HepG2 (cell line): ENCODE results near the gene KRT16. TPM values are rescaled to one million over a fixed set of nuclear protein-coding genes. Genes with fewer than 3 reads are reported as not detected.
"Not testable (repeated sequence)": the region's sequence is repeated elsewhere in the genome, so short reads cannot be mapped to it uniquely, and the experiment has no call there.

ENCODE experiments used
- ATAC-seq: fragments of 200-7000 bp; cut with Tn5 transposase; 3 replicates; pipeline ENCODE4 v1.9.1; 2020; ENCODE audit warnings: mild to moderate bottlenecking, moderate library complexity
- BruUV-seq: library from RNA; stranded (reverse); fragments of 400-500 nt; replicated peaks from 2 replicates; lab custom pipeline; 2021; lab: Mats Ljungman, UMichigan
- CTCF ChIA-PET: fragments of 300-600 bp; formaldehyde crosslinking; extraction: SDS; loops from one replicate; lab custom pipeline; 2021; ENCODE audit warnings: low total read pairs, inconsistent platforms, low intra/inter-chr PET ratio; lab: Yijun Ruan, JAX
- POLR2A ChIA-PET: fragments of 350-600 bp; sonication (Branson Sonifier 250); formaldehyde crosslinking; loops from one replicate; lab custom pipeline; 2020; ENCODE audit warnings: antibody characterized with exemption, inconsistent platforms; lab: Yijun Ruan, JAX
- DNase-seq: peaks from one replicate; pipeline ENCODE4 v3.0.0-alpha.2; 2015; ENCODE audit warnings: low spot score
- FAIRE-seq: peaks from 3 replicates; lab custom pipeline; 2011; peaks lifted over from hg19 to GRCh38; lab: Jason Lieb, UNC
- H2AFZ ChIP-seq: one replicate; pipeline ENCODE4 v1.6.1; 2011; ENCODE audit warnings: low read length, inconsistent platforms
- H3K27ac ChIP-seq: fragments of 300-600 bp; 3 replicates; pipeline ENCODE4 v1.8.0; 2011; ENCODE audit warnings: mixed run types, mild to moderate bottlenecking, mixed read lengths, low read length, inconsistent platforms; ENCODE audit not compliant: insufficient read depth; ENCODE audit errors: extremely low read length
- H3K27me3 ChIP-seq, 2 experiments: fragments of 200-600 bp in 1 of 2; 2 replicates in 1 of 2; 3 replicates in 1 of 2; pipeline versions ENCODE4 v1.6.0 to v1.8.0; 2011; ENCODE audit warnings: low read length in 2 of 2, mild to moderate bottlenecking in 2 of 2, moderate library complexity in 2 of 2, inconsistent platforms in 1 of 2; ENCODE audit not compliant: insufficient read depth in 2 of 2, control insufficient read depth in 1 of 2
- H3K36me3 ChIP-seq, 2 experiments: fragments of 200-600 bp in 1 of 2; replicated peaks in 1 of 2; 2 replicates in 1 of 2; 3 replicates in 1 of 2; pipeline versions ENCODE4 v1.5.1 to v1.8.0; 2011; ENCODE audit warnings: low read length in 2 of 2, inconsistent platforms in 1 of 2; ENCODE audit not compliant: insufficient read depth in 2 of 2, control insufficient read depth in 1 of 2
- H3K4me1 ChIP-seq: 2 replicates; pipeline ENCODE4 v1.5.1; 2012; ENCODE audit warnings: low read length, inconsistent platforms; ENCODE audit not compliant: insufficient read depth
- H3K4me2 ChIP-seq: 2 replicates; pipeline ENCODE4 v1.6.0; 2011; ENCODE audit warnings: low read depth, low read length, inconsistent platforms
- H3K4me3 ChIP-seq, 3 experiments: fragments of 200-600 bp in 1 of 3; sonication (generic), shearing (Covaris generic) in 1 of 3; replicated peaks in 1 of 3; 2 replicates each; pipeline ENCODE4 v1.5.1; 2011 to 2016; ENCODE audit warnings: low read length in 3 of 3, inconsistent platforms in 2 of 3, low read depth in 2 of 3, mild to moderate bottlenecking in 2 of 3, control low read depth in 1 of 3, mixed read lengths in 1 of 3; ENCODE audit not compliant: insufficient read depth in 1 of 3
- H3K79me2 ChIP-seq: one replicate; pipeline ENCODE4 v1.6.1; 2011; ENCODE audit warnings: low read length, inconsistent platforms; ENCODE audit not compliant: insufficient read depth
- H3K9ac ChIP-seq: 2 replicates; pipeline ENCODE4 v1.6.0; 2011; ENCODE audit warnings: mild to moderate bottlenecking, low read depth, low read length, inconsistent platforms; ENCODE audit not compliant: insufficient read depth
- H3K9me3 ChIP-seq: 2 replicates; pipeline ENCODE4 v1.5.1; 2012; ENCODE audit warnings: mild to moderate bottlenecking, low read length
- H4K20me1 ChIP-seq: 2 replicates; pipeline ENCODE4 v1.6.0; 2011; ENCODE audit warnings: inconsistent platforms, mild to moderate bottlenecking, low read length, moderate library complexity; ENCODE audit not compliant: insufficient read depth
- WGBS: methylation state at CpG from one replicate; pipeline ENCODE4 v1.1.6; 2017; ENCODE audit warnings: low lambda C conversion rate; 5-methylcytosine and 5-hydroxymethylcytosine counted together
- in situ Hi-C: cut with HindIII; loops from 2 replicates; pipeline ENCODE4 v1.10.0; 2017; ENCODE audit warnings: low pct_unique_long_range_greater_than_20kb; ENCODE audit not compliant: extremely low pct_ligation_motif_present
- intact Hi-C: fragments of 100-400 bp; cut with micrococcal nuclease; formaldehyde crosslinking; loops from one replicate; pipeline ENCODE4 v1.10.0; 2022; ENCODE audit not compliant: unreplicated experiment
- polyA plus RNA-seq, 8 experiments: library from polyadenylated mRNA; depleted of rRNA in 3 of 8; stranded (reverse) in 7 of 8; unstranded in 1 of 8; fragments of >200 nt; fragmentation: Illumina TruSeq in 4 of 8; extraction: Trizol in 4 of 8; gene quantifications; 2 replicates each; pipeline versions ENCODE4 v1.2.1 to v1.2.3, GENCODE V29; 2011 to 2016; ENCODE audit warnings: low read depth in 4 of 8, missing spikeins in 1 of 8, mixed read lengths in 1 of 8; ENCODE audit not compliant: insufficient read depth in 1 of 8
- total RNA-seq, 5 experiments: library from RNA; depleted of rRNA; stranded (reverse); fragments of >200 nt; fragmentation: Illumina TruSeq; extraction: Trizol; gene quantifications; 2 replicates each; pipeline ENCODE4 v1.2.3, GENCODE V29; 2016; ENCODE audit warnings: low read depth in 1 of 5

The KRT16 gene
- total and polyA plus RNA-seq, 2 of the 13 experiments (the other 11 are each of a cell fraction or from before 2014, with no cell fraction given) = not detected

GRCh38 chr17:41623184-41623861, 10.8 kb upstream of the KRT16 start:
- H2AFZ ChIP-seq, BruUV-seq, DNase-seq, H3K27ac ChIP-seq, H3K4me1 ChIP-seq, H3K9me3 ChIP-seq, intact Hi-C loops, H3K9ac ChIP-seq, H3K4me3 ChIP-seq, H3K79me2 ChIP-seq, POLR2A ChIA-PET, CTCF ChIA-PET, H3K4me2 ChIP-seq, in situ Hi-C loops, H3K36me3 ChIP-seq, FAIRE-seq, ATAC-seq, H4K20me1 ChIP-seq: not testable (repeated sequence)
- peaks cover 10 to 48% of the 10 kb centered on the region in 2 experiments; a peak in 4 of 5 replicates for H3K27me3 ChIP-seq
- 9% methylated on average over 8 of the region's 10 CpGs for WGBS

DNA sequence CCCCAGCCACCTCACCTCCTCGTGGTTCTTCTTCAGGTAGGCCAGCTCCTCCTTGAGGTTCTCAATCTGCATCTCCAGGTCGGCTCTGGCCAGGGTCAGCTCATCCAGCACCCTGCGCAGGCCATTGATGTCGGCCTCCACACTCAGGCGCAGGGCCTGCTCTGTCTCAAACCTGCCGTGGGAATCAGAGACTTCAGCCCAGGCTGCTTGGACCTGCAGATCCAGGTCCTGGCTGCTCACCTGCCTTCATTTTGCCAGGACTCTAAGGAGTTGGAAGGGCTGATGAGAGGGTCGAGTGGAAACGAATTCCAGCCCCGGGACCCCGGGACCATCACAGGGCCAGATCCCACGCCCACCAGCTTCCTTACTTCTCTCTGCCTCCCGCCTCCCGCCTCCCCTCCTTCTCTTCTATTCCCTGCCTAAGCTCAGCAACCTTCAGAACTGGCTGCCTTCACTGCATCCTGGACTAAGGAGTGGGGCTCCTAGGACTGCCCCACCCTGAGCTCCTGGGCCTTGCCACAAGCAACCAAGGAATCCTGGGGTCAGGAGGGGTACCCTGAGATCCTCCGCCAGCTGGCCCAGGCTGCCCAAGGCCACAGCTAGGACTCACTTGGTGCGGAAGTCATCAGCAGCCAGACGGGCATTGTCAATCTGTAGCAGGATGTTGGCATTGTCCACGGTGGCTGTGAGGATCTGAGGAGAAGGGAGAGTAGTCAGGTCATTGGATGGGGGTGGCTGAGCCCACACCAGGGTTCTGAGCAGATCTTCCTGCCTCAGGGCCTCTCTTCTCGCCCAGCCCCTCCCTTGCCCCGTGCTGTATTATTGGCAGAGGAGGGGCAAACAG, 10.0 kb upstream of the KRT16 start:
- H3K4me3 ChIP-seq, POLR2A ChIA-PET, H3K79me2 ChIP-seq, H3K4me1 ChIP-seq, DNase-seq, intact Hi-C loops, H3K9me3 ChIP-seq, H4K20me1 ChIP-seq, in situ Hi-C loops, ATAC-seq, H3K27ac ChIP-seq, FAIRE-seq, H2AFZ ChIP-seq, CTCF ChIA-PET, H3K36me3 ChIP-seq, H3K4me2 ChIP-seq, BruUV-seq, H3K9ac ChIP-seq: not testable (repeated sequence)
- WGBS = 28% methylated on average over 19 of the region's 19 CpGs
- H3K27me3 ChIP-seq = peaks cover 13 to 46% of the 10 kb centered on the region in 2 experiments; a peak in 4 of 5 replicates
